ENCODE data around the gene BTN2A1.
"Not testable (repeated sequence)": the region's sequence is repeated elsewhere in the genome, so short reads cannot be mapped to it uniquely, and the experiment has no call there.

Gene BTN2A1

DNA sequence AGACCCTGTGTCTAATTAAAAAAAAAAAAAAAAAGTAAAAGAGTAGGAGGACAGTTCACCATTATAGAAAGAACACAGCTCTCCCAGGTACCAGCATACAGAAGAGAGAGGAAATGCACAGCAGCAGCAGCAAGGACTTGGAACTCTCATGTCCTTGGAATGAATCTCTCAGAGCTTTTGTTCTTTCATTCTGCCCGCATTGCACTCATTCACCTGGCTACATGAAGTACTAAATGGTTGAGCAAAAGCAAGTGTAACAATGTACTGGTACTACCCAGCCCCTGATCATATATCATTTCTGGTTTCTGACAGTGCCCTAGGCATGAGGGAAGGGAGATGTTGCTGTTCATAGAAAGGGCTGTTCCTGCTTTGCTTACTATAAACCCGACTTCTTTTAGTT is 29.5 kb upstream of the BTN2A1 start:
- H3K9me3 ChIP-seq (replicated peaks in 1 of 11) = peaks cover 8 to 24% (median 10%) of the 10 kb centered on the region in 11 experiments; a peak in 21 of 22 replicates
- H3K4me2 ChIP-seq = no peak overlapping the region
- no peak for TF ChIP-seq Cebpa-rat (IDR thresholded peaks at IDR 0.05)
- H3K4me1 ChIP-seq = peaks cover 0 to 50% (median 12%) of the 10 kb centered on the region in 10 experiments; a peak in 13 of 20 replicates
- no peaks in the 10 kb centered on the region for H4K20me1 ChIP-seq
- no peak overlapping the region for H3K4me3 ChIP-seq
- peaks cover 57 to 89% (median 70%) of the 10 kb centered on the region in 11 experiments for H3K36me3 ChIP-seq
- no peak overlapping the region for H3K9ac ChIP-seq
- no peaks in the 10 kb centered on the region for H3K27me3 ChIP-seq
- no peak overlapping the region for H3K27ac ChIP-seq

DNA sequence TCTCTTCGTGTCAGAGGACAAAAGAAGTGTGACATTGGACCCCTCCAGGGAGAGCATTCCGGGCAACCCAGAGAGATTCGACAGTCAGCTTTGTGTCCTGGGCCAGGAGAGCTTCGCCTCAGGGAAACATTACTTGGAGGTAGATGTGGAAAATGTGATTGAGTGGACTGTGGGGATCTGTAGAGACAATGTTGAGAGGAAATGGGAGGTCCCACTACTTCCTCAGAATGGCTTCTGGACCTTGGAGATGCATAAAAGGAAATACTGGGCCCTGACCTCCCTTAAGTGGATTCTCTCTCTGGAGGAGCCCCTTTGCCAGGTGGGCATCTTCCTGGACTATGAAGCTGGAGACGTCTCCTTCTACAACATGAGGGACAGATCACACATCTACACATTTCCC is 27.0 kb upstream of the BTN2A1 start:
- TF ChIP-seq Cebpa-rat (IDR thresholded peaks at IDR 0.05) = no peak
- Histone ChIP-seq H3K27ac (peak overlapping the region in 3 of 11 experiments; percentile 6 to 51 (median 35); a peak in 5 of 22 replicates), H3K4me3 (no peak overlapping the region), H3K27me3 (no peaks in the 10 kb centered on the region), H3K36me3 (peaks cover 58 to 93% (median 76%) of the 10 kb centered on the region in 11 experiments), H3K4me2 (peak overlapping the region in 5 of 11 experiments; percentile 2 to 50 (median 31); a peak in 8 of 22 replicates), H3K9me3 (replicated peaks in 1 of 11) (peaks cover 27 to 50% (median 36%) of the 10 kb centered on the region in 11 experiments), H3K9ac (no peak overlapping the region), H4K20me1 (no peaks in the 10 kb centered on the region), H3K4me1 (peaks cover 0 to 24% (median 7%) of the 10 kb centered on the region in 10 experiments; a peak in 9 of 20 replicates)

DNA sequence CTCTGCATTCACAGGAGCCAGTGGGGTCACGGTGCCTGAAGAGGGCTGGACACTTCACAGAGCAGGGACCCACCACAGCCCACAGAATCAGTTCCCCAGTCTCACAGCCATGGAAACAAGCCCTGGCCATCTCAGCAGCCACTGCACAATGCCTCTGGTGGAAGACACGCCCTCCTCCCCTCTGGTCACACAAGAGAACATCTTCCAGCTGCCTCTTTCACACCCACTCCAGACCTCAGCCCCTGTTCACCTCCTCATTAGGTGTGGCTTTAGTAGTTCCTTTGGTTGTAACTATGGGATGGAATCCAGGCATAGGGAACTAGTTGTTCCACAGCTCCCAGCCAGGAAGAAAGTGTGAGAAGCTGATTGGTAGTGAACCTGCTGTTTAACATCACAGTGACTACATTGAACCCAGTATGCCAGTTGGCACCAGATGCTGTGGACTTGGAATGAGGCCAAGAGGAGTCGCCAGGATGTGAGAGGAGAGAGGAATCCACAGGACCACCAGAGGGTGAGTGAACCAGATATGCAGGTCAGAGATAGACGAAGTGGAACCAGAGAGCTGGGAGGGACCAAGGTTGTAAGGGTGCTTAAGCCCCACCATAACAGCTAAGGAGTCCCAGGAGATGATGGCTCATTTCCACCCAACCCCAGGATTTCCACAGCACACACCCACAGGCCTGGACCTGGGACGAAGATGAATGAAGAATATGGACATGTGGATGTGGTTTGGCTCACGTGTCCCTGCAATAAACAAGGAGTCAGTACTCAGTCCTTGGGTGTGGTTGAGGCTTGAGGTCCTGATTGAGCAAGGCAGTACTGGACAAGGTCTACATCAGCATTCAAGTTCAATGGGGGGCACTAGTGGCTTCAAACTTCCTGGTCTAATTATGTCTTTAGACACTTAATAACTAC is 26.2 kb upstream of the BTN2A1 start:
- Histone ChIP-seq H3K4me1 (peaks cover 0 to 21% (median 7%) of the 10 kb centered on the region in 10 experiments; a peak in 9 of 20 replicates), H3K4me2 (peak overlapping the region in 5 of 11 experiments; percentile 2 to 50 (median 31); a peak in 9 of 22 replicates), H3K27me3 (no peaks in the 10 kb centered on the region), H4K20me1 (no peaks in the 10 kb centered on the region), H3K9me3 (replicated peaks in 1 of 11) (peaks cover 27 to 52% (median 37%) of the 10 kb centered on the region in 11 experiments), H3K4me3 (no peak overlapping the region), H3K27ac (peak overlapping the region in 3 of 11 experiments; percentile 6 to 51 (median 35); a peak in 5 of 22 replicates), H3K9ac (no peak overlapping the region), H3K36me3 (peaks cover 52 to 88% (median 69%) of the 10 kb centered on the region in 11 experiments)
- no peak for TF ChIP-seq Cebpa-rat (IDR thresholded peaks at IDR 0.05)

GRCh38 chr6:26432627-26433201 is 25.0 kb upstream of the BTN2A1 start:
- H3K27me3 ChIP-seq = no peaks in the 10 kb centered on the region
- no peak for TF ChIP-seq Cebpa-rat (IDR thresholded peaks at IDR 0.05)
- H3K9ac ChIP-seq = no peak overlapping the region
- peak overlapping the region in 2 of 11 experiments; percentile 35 to 51; a peak in 4 of 22 replicates for H3K27ac ChIP-seq
- peaks cover 27 to 52% (median 37%) of the 10 kb centered on the region in 11 experiments for H3K9me3 ChIP-seq (replicated peaks in 1 of 11)
- no peak overlapping the region for H3K4me2 ChIP-seq
- no peaks in the 10 kb centered on the region for H4K20me1 ChIP-seq
- no peak overlapping the region for H3K4me3 ChIP-seq
- peaks cover 0 to 21% (median 7%) of the 10 kb centered on the region in 10 experiments; a peak in 9 of 20 replicates for H3K4me1 ChIP-seq
- H3K36me3 ChIP-seq = peaks cover 40 to 76% (median 60%) of the 10 kb centered on the region in 11 experiments

- H3K4me1 ChIP-seq = peaks cover 0 to 21% (median 7%) of the 10 kb centered on the region in 10 experiments; a peak in 9 of 20 replicates
- not testable (repeated sequence) for H3K4me3 ChIP-seq, H4K20me1 ChIP-seq, H3K9ac ChIP-seq, H3K27ac ChIP-seq, H3K4me2 ChIP-seq, H3K27me3 ChIP-seq
- H3K36me3 ChIP-seq = peaks cover 31 to 67% (median 51%) of the 10 kb centered on the region in 11 experiments
- peaks cover 27 to 52% (median 37%) of the 10 kb centered on the region in 11 experiments for H3K9me3 ChIP-seq (replicated peaks in 1 of 11)
These were observed 24.1 kb upstream of the BTN2A1 start for GRCh38 chr6:26433680-26434079.

DNA sequence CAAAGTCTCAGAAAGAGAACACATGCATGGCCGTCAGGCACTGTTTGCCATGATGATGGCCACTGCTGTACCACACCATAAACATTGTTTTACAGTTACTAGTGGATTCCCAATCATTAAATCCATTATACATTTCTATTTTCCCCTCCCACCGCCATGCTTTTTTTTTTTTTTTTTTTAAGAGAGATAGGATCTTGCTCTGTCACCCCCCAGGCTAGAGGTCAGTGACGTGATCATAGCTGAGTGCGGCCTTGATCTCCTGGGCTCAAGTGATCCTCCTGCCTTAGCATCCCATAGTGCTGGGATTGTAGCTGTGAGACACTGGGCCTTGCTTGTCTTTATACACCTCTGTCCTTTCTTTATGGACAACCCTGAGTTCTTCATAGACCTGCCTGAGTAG is 21.7 kb upstream of the BTN2A1 start:
- H3K4me2 ChIP-seq = no peak overlapping the region
- no peak overlapping the region for H3K4me3 ChIP-seq
- H3K9ac ChIP-seq = no peak overlapping the region
- H4K20me1 ChIP-seq = no peaks in the 10 kb centered on the region
- peaks cover 12 to 47% (median 31%) of the 10 kb centered on the region in 11 experiments for H3K36me3 ChIP-seq
- H3K9me3 ChIP-seq (replicated peaks in 1 of 11) = peaks cover 27 to 49% (median 37%) of the 10 kb centered on the region in 11 experiments
- H3K4me1 ChIP-seq = peaks cover 10 to 25% (median 15%) of the 10 kb centered on the region in 10 experiments; a peak in 19 of 20 replicates
- H3K27ac ChIP-seq = no peak overlapping the region
- no peaks in the 10 kb centered on the region for H3K27me3 ChIP-seq
- no peak for TF ChIP-seq Cebpa-rat (IDR thresholded peaks at IDR 0.05)

DNA sequence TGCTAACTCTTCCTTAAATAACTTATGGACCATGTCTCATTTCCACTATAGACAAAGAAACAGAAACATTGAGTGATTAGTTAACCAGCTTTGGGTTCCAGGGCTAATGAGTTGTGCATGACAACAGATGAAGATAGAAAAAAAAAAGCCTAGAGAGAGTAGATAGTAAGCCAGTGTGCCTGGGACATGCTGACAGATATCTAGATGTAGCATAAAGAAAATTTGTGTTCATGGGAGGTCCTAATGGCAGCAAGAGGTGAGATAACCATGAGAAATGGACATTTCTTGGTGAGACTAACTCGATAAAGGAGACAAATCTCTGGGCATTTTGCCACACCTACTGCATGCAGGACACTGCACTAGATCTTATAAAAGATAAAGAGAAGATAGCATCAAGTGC is 20.2 kb upstream of the BTN2A1 start:
- no peak overlapping the region for H3K4me2 ChIP-seq

GRCh38 chr6:26438000-26438399 is 19.8 kb upstream of the BTN2A1 start:
- H4K20me1 ChIP-seq = no peaks in the 10 kb centered on the region
- no peak overlapping the region for H3K27ac ChIP-seq
- no peak overlapping the region for H3K9ac ChIP-seq
- no peak for TF ChIP-seq Cebpa-rat (IDR thresholded peaks at IDR 0.05)
- peaks cover 16 to 26% (median 21%) of the 10 kb centered on the region in 10 experiments for H3K4me1 ChIP-seq
- no peak overlapping the region for H3K4me2 ChIP-seq
- peaks cover 20 to 29% (median 26%) of the 10 kb centered on the region in 11 experiments for H3K9me3 ChIP-seq (replicated peaks in 1 of 11)
- H3K36me3 ChIP-seq = peaks cover 2 to 27% (median 15%) of the 10 kb centered on the region in 11 experiments; a peak in 15 of 22 replicates
- H3K4me3 ChIP-seq = no peak overlapping the region
- no peaks in the 10 kb centered on the region for H3K27me3 ChIP-seq

More for the DNA sequence above, 20.2 kb upstream of the BTN2A1 start:
- no peaks in the 10 kb centered on the region for H3K27me3 ChIP-seq
- no peak overlapping the region for H3K27ac ChIP-seq
- peaks cover 25 to 34% (median 31%) of the 10 kb centered on the region in 11 experiments for H3K9me3 ChIP-seq (replicated peaks in 1 of 11)
- no peak overlapping the region for H3K4me3 ChIP-seq
- H3K9ac ChIP-seq = no peak overlapping the region
- H4K20me1 ChIP-seq = no peaks in the 10 kb centered on the region
- H3K4me1 ChIP-seq = peaks cover 16 to 26% (median 21%) of the 10 kb centered on the region in 10 experiments
- no peak for TF ChIP-seq Cebpa-rat (IDR thresholded peaks at IDR 0.05)
- H3K36me3 ChIP-seq = peaks cover 4 to 32% (median 20%) of the 10 kb centered on the region in 11 experiments; a peak in 19 of 22 replicates

Measured in BLaER1 treated with 17β-estradiol and CSF1 and Interleukin-3, amounts not matched to agents 10 nM and 100 nM (cell line).